ENCODE results near the gene SIRT3. TPM values are rescaled to one million over a fixed set of nuclear protein-coding genes. Genes with fewer than 3 reads are reported as not detected.

SIRT3 gene
- total and polyA plus RNA-seq, 2 of the 4 experiments (the other 2 are of a cell fraction) = 5.4 to 18.6 TPM

DNA sequence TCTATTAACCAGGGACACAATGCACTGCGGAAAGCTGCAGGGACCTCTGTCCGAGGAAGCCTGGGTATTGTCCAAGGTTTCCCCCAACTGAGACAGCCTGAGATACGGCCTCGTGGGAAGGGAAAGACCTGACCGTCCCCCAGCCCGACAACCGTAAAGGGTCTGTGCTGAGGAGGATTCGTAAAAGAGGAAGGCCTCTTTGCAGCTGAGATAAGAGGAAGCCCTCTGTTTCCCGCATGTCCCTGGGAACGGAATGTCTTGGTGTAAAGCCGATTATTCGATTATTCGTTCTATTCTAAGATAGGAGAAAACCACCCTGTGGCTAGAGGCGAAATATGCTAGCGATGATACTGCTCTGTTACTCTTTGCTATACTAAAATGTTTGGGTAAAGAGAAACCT is 34.2 kb downstream of the SIRT3 start:
- Histone ChIP-seq H4K5ac (ENCODE audit: low read depth, low read length) (no peak overlapping the region), H3K4me3 (ENCODE audit: insufficient read depth, low read depth, low read length) (no peak overlapping the region), H4K8ac (ENCODE audit: low read depth in 2 of 2, low read length in 2 of 2) (no peak overlapping the region), H3K36me3 (ENCODE audit: control insufficient read depth, insufficient read depth, low read length) (peaks cover 45% of the 10 kb centered on the region), H3K18ac (ENCODE audit: low read depth, low read length) (no peak overlapping the region), H3K9me1 (ENCODE audit: insufficient read depth, low read length) (peaks cover 30% of the 10 kb centered on the region), H3K4me1 (ENCODE audit: control insufficient read depth, insufficient read depth, low read length) (peaks cover 9% of the 10 kb centered on the region; the same call in 1 of the 2 replicates), H2AK5ac (ENCODE audit: low read depth, low read length) (no peak overlapping the region), H3K27ac (ENCODE audit: insufficient read depth, low read length) (no peak overlapping the region), H2AFZ (replicated peaks; ENCODE audit: low read length, poor library complexity) (no peak overlapping the region), H3K4ac (ENCODE audit: low read depth, low read length) (no peak overlapping the region), H2BK5ac (ENCODE audit: low read depth, low read length, poor library complexity, severe bottlenecking) (no peak overlapping the region), H2AK9ac (replicated peaks; ENCODE audit: low read depth, low read length, poor library complexity) (no peak overlapping the region), H4K91ac (ENCODE audit: insufficient read depth, low read depth, low read length) (no peak overlapping the region), H3K14ac (replicated peaks; ENCODE audit: low read depth, low read length) (no peak overlapping the region), H2BK120ac (ENCODE audit: low read depth, low read length) (no peak overlapping the region), H3K23ac (ENCODE audit: low read depth, low read length) (no peak overlapping the region), H3K9me3 (ENCODE audit: control insufficient read depth, insufficient read depth, low read length) (no peaks in the 10 kb centered on the region), H3K4me2 (ENCODE audit: low read depth, low read length) (no peak overlapping the region), H3K56ac (ENCODE audit: extremely low read depth, insufficient read depth, low read length) (no peak overlapping the region), H4K20me1 (ENCODE audit: insufficient read depth, low read length) (peaks cover 59% of the 10 kb centered on the region), H3K27me3 (ENCODE audit: control insufficient read depth, insufficient read depth, low read length) (no peaks in the 10 kb centered on the region), H2BK15ac (ENCODE audit: low read depth, low read length) (no peak overlapping the region), H3K9ac (ENCODE audit: low read depth, low read length) (no peak overlapping the region), H3K79me1 (ENCODE audit: low read depth in 1 of 2, low read length in 2 of 2) (peaks cover 24 to 66% of the 10 kb centered on the region in 2 experiments; a peak in 3 of 4 replicates), H2BK20ac (ENCODE audit: low read depth, low read length) (no peak overlapping the region)
- in situ Hi-C loops (cut with MboI; ENCODE audit: low sequenced_read_pairs) (no loop called here), dilution Hi-C loops (cut with HindIII; ENCODE audit: low sequenced_read_pairs, unreplicated experiment) (no loop called here), intact Hi-C loops (cut with micrococcal nuclease) (no loop called here)
- DNase-seq = no peak
- no peak for ATAC-seq (ENCODE audit: low read depth)
- TF ChIP-seq RAD21 (IDR thresholded peaks at IDR 0.05; ENCODE audit: low read length) (no peak), ELK1 (IDR thresholded peaks at IDR 0.05; ENCODE audit: borderline replicate concordance, low read depth, low read length) (no peak)
- no TSS peak for BruUV-seq (replicated peaks)
- ChIA-PET POLR2A (ENCODE audit: unreplicated experiment) (no interaction called here), CTCF (no interaction called here)
- WGBS, 2 experiments (ENCODE audit: extremely low coverage in 2 of 2, insufficient read length in 1 of 2) = 79% methylated on average over 5 of the region's 15 CpGs; no CpG with 5 or more reads in 1 of the 2 experiments

Data from IMR-90 (cell line).